ENCODE results near the gene MAPKAP1. TPM values are rescaled to one million over a fixed set of nuclear protein-coding genes. Genes with fewer than 3 reads are reported as not detected.

MAPKAP1 gene
- total and polyA plus RNA-seq, 9 of the 15 experiments (the other 6 are each of a cell fraction or from before 2014, with no cell fraction given) = 2.6 to 82.1 (median 61.1) TPM

- H3K9ac ChIP-seq (ENCODE audit: insufficient read depth in 1 of 2, low read depth in 2 of 2, low read length in 2 of 2) = no peak overlapping the region
- H4K20me1 ChIP-seq (replicated peaks; ENCODE audit: control insufficient read depth, insufficient read depth, low read length) = no peaks in the 10 kb centered on the region
- no peak overlapping the region for H2AFZ ChIP-seq (ENCODE audit: low read depth, low read length)
- FAIRE-seq = peak; percentile 6
- no peak for ATAC-seq
- no peak for DNase-seq (ENCODE audit: extremely low read depth in 1 of 4, low spot score in 3 of 4)
- no peak overlapping the region for H3K4me2 ChIP-seq (ENCODE audit: insufficient read depth, low read length)
- H3K36me3 ChIP-seq (ENCODE audit: control insufficient read depth, insufficient read depth, low read length) = no peaks in the 10 kb centered on the region
- 91% methylated on average over 2 of the region's 2 CpGs for WGBS (ENCODE audit: insufficient coverage, low coverage, missing lambda C conversion rate)
- CTCF ChIA-PET (ENCODE audit: low intra/inter-chr PET ratio) = no interaction called here
- BruUV-seq (replicated peaks) = no TSS peak
- no peaks in the 10 kb centered on the region for H3K9me1 ChIP-seq (ENCODE audit: control insufficient read depth, insufficient read depth, low read length)
- H3K79me2 ChIP-seq (ENCODE audit: control insufficient read depth, insufficient read depth, low read length) = no peaks in the 10 kb centered on the region
- POLR2A ChIA-PET = no interaction called here
- H3K27me3 ChIP-seq (ENCODE audit: control insufficient read depth in 2 of 2, insufficient read depth in 2 of 2, low read length in 2 of 2) = no peaks in the 10 kb centered on the region
- intact Hi-C loops (cut with micrococcal nuclease) = no loop called here
- in situ Hi-C loops (cut with MboI) = no loop called here
- no peak overlapping the region for H3K27ac ChIP-seq (ENCODE audit: extremely low read depth, low read depth, low read length)
- no peak overlapping the region for H3K4me3 ChIP-seq
- H3K9me3 ChIP-seq (replicated peaks; ENCODE audit: control insufficient read depth, insufficient read depth, low read depth, low read length) = no peaks in the 10 kb centered on the region
- no peaks in the 10 kb centered on the region for H3K4me1 ChIP-seq (replicated peaks in 1 of 2; ENCODE audit: control insufficient read depth in 2 of 2, insufficient read depth in 2 of 2, low read length in 2 of 2)
- TF ChIP-seq ZNF316 (IDR thresholded peaks at IDR 0.05) (no peak), POLR3A (IDR thresholded peaks at IDR 0.05; ENCODE audit: borderline replicate concordance, extremely low read depth, insufficient read depth, insufficient read length) (no peak), ZNF197 (CRISPR knock-in tag; IDR thresholded peaks at IDR 0.05; ENCODE audit: low read depth) (no peak), PPARD (CRISPR knock-in tag; IDR thresholded peaks at IDR 0.05) (no peak), HEY1 (CRISPR knock-in tag; IDR thresholded peaks at IDR 0.05; ENCODE audit: borderline replicate concordance) (no peak), ZNF518B (CRISPR knock-in tag; IDR thresholded peaks at IDR 0.05) (no peak), NCOA6 (IDR thresholded peaks at IDR 0.05) (no peak), FOXK1 (CRISPR knock-in tag; IDR thresholded peaks at IDR 0.05; ENCODE audit: borderline replicate concordance) (no peak), HDAC8 (tag; IDR thresholded peaks at IDR 0.05) (no peak), ZBTB5 (IDR thresholded peaks at IDR 0.05) (no peak), ZBTB34 (CRISPR knock-in tag; IDR thresholded peaks at IDR 0.05) (no peak), PYGO2 (tag; IDR thresholded peaks at IDR 0.05) (no peak), SP1 (CRISPR knock-in tag; IDR thresholded peaks at IDR 0.05) (no peak), TAF7 (tag; IDR thresholded peaks at IDR 0.05) (no peak), NONO (IDR thresholded peaks at IDR 0.05; ENCODE audit: low read depth in 2 of 2, low read length in 1 of 2) (no peak), KAT2B (IDR thresholded peaks at IDR 0.05; ENCODE audit: low read depth, low read length) (no peak), SRSF7 (optimal IDR thresholded peaks at IDR 0.05; ENCODE audit: low read depth, low read length) (no peak), IRF2 (CRISPR knock-in tag; IDR thresholded peaks at IDR 0.05) (no peak), PHB2 (IDR thresholded peaks at IDR 0.05; ENCODE audit: low read depth) (no peak)
Measured at GRCh38 chr9:125570246-125570645, 136.8 kb downstream of the MAPKAP1 start.

Data from K562 (cell line).